AG04449 (cell line): ENCODE results near the gene MRPL28.

Source experiments
- CTCF ChIA-PET: fragments of 350-600 bp; formaldehyde crosslinking; extraction: SDS; loops from one replicate; lab custom pipeline; 2021; ENCODE audit warnings: antibody characterized with exemption; lab: Yijun Ruan, JAX
- POLR2A ChIA-PET: fragments of 400-600, 350-600 bp; formaldehyde crosslinking; extraction: SDS; loops from one replicate; lab custom pipeline; 2020; ENCODE audit warnings: antibody characterized with exemption, inconsistent platforms; lab: Yijun Ruan, JAX
- DNase-seq: peaks from one replicate; pipeline ENCODE4 v3.0.0-alpha.2; 2010; ENCODE audit warnings: low read depth, low spot score
- H3K4me3 ChIP-seq: 2 replicates; pipeline ENCODE4 v1.5.1; 2011; ENCODE audit warnings: low read depth, mild to moderate bottlenecking, control low read depth, low read length
- TF ChIP-seq, protein P1 (sequence below): IDR thresholded peaks from one replicate; pipeline ENCODE4 v1.5.1; 2011; ENCODE audit warnings: mild to moderate bottlenecking, moderate library complexity, low read length, control low read depth, inconsistent platforms; ENCODE audit not compliant: insufficient read depth; ENCODE audit errors: missing control alignments

MRPL28 gene

DNA sequence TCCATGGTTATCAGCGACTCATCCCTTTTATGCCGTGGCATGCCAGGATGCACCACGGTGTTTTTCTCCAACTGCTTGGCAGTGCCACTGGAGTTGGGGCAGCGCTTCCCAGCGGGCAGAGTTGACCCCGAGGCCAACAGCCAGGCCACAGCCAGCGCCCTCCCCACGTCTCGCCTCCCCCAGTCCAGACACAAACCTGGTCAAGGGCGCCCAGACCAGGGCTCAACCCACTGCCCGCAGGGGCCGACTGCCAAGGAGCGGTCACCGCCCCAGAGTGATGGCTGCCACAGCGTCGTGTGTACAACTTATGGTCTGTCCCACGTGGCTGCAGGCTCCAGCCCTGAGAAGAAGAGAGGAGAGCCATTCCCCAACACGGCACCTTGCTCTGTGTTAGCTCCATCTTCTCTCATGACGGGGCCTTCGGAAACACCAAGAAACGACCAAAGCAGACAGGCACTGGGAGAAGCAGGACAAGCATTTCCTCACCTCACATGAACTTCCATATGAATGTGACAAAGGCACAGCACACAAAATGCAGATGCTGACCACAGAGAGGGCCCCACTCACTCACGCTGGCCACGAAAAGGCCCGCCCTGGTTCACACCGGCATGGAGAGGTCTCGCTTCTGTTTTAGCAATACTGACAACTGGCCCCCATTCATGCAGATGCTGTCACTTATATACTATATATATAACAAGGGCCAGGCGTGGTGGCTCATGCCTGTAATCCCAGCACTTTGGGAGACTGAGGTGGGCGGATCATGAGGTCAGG, 44.8 kb downstream of the MRPL28 start:
- ChIA-PET CTCF (no interaction called here), POLR2A (no interaction called here)
- TF ChIP-seq, protein P1, sequence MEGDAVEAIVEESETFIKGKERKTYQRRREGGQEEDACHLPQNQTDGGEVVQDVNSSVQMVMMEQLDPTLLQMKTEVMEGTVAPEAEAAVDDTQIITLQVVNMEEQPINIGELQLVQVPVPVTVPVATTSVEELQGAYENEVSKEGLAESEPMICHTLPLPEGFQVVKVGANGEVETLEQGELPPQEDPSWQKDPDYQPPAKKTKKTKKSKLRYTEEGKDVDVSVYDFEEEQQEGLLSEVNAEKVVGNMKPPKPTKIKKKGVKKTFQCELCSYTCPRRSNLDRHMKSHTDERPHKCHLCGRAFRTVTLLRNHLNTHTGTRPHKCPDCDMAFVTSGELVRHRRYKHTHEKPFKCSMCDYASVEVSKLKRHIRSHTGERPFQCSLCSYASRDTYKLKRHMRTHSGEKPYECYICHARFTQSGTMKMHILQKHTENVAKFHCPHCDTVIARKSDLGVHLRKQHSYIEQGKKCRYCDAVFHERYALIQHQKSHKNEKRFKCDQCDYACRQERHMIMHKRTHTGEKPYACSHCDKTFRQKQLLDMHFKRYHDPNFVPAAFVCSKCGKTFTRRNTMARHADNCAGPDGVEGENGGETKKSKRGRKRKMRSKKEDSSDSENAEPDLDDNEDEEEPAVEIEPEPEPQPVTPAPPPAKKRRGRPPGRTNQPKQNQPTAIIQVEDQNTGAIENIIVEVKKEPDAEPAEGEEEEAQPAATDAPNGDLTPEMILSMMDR, result no peak
- H3K4me3 ChIP-seq, result no peak overlapping the region
- DNase-seq, result no peak

DNA sequence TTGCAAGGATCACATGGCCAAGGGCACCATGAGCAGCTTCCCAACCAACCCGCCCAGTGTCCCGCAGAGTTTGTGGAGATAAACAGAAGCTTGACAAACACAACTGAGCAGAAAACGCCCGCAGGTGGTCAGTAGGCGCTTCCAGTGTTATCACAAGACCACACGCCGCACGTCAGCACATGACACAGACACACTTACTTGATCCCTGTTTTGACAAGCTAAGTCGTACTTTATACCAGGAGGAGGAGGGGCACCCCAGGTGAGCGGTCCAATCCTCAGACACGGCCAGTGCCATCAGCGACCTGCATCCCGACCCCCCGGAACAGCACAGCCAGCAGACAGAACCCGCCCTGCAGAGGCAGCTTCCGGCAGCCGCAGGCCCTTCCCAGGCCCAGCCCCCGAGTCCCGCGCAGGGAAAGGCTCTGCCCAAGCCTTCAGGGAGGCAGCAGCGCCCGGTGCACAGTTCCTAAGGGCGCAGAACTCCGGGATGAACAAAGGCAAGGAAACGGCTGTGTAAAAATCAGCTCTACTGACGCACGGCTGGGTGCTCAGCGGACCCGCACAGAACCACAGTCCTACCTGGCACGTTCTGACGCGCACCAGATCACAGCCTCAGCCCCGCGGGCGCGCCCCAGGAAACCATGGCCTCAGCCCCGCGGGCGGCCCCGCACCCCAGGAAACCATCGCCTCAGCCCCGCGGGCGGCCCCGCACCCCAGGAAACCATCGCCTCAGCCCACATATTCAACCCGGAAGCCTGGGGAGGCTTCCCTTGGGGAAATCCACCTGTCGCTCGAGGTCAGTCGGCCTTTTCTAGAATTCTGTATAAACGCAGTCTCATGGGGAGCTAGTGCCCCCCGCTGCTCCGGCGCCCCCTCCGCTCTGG, 45.6 kb downstream of the MRPL28 start:
- no peak overlapping the region for H3K4me3 ChIP-seq
- TF ChIP-seq, protein P1, result no peak
- POLR2A ChIA-PET, result no interaction called here
- CTCF ChIA-PET, result no interaction called here
- no peak for DNase-seq

DNA sequence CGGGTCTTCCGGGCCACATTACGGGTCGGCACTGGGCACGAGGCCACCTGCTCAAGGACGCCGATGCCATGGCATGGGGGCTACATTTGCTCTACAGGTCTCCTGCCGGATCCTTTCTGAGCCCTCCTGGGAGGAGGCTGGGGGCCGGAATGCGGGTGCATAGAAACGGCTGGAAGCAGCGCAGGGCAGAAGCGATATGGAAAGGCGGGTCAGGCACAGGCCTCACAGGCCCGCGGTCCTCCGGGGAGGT, 46.2 kb downstream of the MRPL28 start:
- no peak overlapping the region for H3K4me3 ChIP-seq
- TF ChIP-seq, protein P1, result no peak
- POLR2A ChIA-PET, result no interaction called here
- DNase-seq, result no peak
- CTCF ChIA-PET, result no interaction called here

DNA sequence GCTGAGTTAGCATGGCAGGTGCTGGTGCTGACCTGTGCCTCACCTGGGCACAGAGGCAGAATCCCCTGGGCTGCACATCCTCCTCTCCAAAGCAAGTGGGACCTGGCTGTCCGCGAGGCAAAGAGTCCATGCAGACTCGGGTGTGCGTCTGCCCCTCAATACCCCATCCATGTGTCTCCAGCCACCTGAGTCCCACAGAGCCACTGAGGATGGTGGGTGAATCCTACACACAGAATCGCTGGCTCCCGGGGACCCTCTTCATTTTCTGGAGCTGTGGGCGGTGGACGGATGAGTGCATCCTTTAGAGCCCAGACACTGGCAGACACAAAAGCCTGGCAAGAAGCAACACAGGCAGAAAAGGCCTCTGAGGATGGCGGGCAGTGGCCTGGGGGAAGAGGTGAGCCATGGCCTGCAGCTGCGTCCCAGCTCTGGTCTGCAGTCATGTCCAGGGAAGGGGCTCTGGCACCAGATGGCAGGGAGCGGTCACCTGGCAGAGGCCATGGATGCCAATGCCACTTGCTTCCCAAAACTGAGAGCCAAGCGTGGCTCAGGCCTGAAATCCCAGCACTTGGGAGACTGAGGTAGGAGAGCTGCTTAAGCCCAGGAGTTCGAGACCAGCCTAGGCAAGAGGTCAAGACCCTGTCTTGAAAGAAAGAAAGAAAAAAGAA, 47.7 kb downstream of the MRPL28 start:
- no peak overlapping the region for H3K4me3 ChIP-seq
- no peak for DNase-seq
- TF ChIP-seq, protein P1, result no peak
- POLR2A ChIA-PET, result no interaction called here
- CTCF ChIA-PET, result interaction anchor here (1.3 kb wide), 1 partner anchor 9 kb away, joined by 3 read pairs; no protein-coding TSS in a partner anchor

DNA sequence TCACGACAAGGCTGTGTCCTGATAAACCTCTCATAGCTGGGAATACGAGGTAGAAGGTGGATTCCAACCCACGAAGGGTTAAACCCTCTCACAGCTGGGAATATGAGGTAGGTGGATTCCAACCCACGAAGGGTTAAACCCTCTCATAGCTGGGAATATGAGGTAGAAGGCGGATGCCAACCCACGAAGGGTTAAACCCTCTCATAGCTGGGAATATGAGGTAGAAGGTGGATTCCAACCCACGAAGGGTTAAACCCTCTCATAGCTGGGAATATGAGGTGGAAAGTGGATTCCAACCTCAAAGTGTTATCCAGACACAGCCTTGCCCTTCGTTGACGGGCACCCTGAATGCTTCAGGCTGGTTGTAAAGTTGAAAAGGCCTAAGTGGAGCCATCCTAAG, 48.8 kb downstream of the MRPL28 start:
- TF ChIP-seq, protein P1, result no peak
- no peak for DNase-seq
- ChIA-PET POLR2A (no interaction called here), CTCF (no interaction called here)
- H3K4me3 ChIP-seq, result no peak overlapping the region

DNA sequence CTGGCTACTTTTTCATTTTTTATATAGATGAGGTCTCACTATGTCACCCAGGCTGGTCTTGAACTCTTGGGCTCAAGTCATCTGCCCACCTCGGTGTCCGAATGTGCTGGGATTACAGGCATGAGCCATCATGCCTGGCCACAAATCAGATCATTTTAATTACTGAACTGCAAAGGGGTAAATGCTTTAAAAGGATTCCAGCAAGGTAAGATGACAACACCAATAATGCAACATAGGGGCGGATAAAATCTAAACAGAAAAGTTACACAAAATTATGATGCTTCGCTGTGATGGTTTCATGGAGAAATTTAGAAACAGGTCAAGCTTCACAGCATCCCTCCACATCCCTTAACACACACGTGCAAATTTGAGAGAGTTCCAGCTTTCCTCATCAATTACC, 50.1 kb downstream of the MRPL28 start:
- TF ChIP-seq, protein P1, result no peak
- no peak overlapping the region for H3K4me3 ChIP-seq
- ChIA-PET CTCF (interaction anchor here (1.1 kb wide), 1 partner anchor 213 kb away, joined by 3 read pairs; no protein-coding TSS in a partner anchor), POLR2A (no interaction called here)
- no peak for DNase-seq
